GM19468 (cell line): Measurements from ENCODE around the gene EIF4G3.
"Not testable (repeated sequence)": the region's sequence is repeated elsewhere in the genome, so short reads cannot be mapped to it uniquely, and the experiment has no call there.

Experiments
- ATAC-seq: cut with Tn5 transposase; IDR thresholded peaks from one replicate; pipeline ENCODE4 v1.9.1; 2021; ENCODE audit warnings: mild to moderate bottlenecking, moderate library complexity, moderate number of reproducible peaks; ENCODE audit not compliant: unreplicated experiment; ENCODE audit errors: extremely low read depth

The EIF4G3 gene

DNA sequence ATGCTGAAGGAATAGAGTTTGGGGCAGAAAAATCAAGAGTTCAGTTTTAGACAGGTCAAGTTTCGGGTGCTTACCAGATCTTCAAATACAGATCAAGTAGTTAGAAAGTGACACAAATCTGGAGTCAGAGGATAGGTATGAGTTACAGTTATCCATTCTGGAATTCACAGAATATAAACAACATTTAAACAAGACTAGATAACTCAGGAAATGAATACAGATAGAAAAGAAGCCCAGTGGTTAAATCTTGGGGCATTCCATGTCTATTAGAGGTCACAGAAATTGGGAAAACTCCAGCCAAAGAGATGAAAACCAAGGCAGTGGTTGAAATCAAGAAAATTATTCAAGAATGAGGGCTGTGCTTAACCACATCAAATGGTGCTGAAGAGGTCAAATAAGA lies 202.6 kb downstream of the EIF4G3 start:
- no peak for ATAC-seq

DNA sequence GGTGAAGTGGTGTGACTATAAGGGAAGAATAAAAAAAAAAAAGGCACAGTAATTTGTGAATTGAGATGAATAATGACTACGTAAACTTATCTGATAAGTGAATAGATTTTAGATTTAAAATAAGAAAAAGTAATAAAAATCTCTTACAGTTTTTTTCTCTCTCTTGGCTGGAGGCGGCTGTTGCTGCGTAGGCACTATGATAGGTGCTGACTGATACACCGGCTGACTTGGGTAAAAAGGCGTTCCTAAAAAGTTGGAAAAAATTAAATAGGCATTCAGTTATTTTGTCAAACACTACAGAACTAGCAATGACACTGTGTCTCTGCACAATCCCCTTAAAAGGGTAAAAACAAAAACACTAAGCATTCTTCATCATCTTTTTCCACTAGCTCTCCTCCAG lies 203.8 kb downstream of the EIF4G3 start:
- ATAC-seq: no peak

DNA sequence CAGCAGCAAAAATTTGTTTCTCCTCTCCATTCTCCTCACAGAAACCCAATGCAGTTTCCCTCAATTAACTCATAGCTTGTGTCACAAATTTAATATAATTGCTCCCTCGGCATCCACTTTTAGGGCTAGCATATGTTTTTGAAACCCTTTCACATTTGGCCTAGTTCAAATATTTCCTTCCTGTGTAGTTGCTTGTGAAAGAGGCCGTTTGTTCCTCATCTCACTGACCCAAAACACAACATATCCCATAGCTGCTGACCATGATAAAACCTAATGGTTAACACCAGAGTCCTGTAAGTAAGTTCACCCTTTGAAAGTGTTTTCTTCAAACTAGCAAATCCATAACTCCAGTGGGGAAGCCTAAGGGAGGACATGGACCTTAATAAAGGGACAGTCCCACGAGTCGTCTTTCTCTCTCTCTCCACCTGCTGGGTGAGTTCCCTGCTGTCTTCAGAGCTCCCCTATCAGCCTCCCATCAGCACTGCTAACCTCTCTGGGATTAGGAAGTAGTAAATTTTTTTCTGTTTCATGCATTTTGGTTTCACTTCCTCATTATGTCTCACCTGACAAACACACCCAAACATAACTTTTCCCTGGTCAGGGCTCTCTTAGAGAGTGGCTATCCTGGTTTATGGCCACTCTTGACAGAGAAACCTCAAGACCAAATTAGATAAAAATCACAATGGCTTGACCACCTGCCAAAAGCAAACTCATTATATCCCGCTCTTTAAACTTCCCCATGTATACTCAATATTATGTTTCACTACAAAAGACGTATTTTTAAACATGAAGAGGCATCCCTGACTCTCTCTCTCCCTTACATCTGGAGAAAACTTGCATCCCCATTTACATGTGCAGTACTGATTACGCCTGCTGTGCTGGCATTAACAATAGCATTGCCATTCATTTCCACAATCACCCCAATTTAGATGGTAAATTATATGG lies 211.9 kb downstream of the EIF4G3 start:
- no peak for ATAC-seq

DNA sequence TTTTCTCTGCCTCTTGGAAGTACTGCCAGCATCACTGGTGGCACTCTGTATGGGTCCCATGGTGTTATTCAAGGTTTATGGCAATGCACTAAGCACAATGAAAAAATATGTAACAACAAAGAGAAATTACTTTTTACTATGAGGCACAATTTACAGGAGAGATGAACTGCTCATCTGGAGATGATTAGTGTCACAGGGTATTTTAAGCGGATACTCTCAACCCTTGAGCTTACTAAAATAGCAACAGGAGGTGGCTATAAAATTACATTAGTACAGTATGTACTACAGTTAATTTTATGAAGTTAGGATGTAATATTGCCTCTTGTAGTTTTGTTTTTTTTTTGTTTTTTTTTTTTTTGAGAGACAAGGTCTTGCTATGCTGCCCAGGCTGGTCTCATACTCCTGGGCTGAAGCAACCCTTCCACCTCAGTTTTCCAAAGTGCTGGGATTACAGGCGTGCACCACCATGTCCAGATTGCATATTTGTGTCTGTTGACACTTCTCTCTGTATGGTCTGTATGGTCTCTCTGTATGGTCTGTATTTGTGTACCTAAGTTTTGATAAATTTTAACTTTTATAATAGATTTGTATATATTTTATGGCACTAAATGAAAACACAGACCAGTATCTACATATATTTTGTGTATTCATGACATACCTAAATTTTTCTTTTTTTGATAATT lies 214.0 kb downstream of the EIF4G3 start:
- no peak for ATAC-seq

GRCh38 chr1:20958430-20958829 lies 218.3 kb downstream of the EIF4G3 start:
- no peak for ATAC-seq

- no peak for ATAC-seq
These were observed 220.4 kb downstream of the EIF4G3 start for GRCh38 chr1:20956272-20956671.

GRCh38 chr1:20950679-20951078 lies 226.0 kb downstream of the EIF4G3 start:
- no peak for ATAC-seq

GRCh38 chr1:20949871-20950590 lies 226.7 kb downstream of the EIF4G3 start:
- no peak for ATAC-seq

DNA sequence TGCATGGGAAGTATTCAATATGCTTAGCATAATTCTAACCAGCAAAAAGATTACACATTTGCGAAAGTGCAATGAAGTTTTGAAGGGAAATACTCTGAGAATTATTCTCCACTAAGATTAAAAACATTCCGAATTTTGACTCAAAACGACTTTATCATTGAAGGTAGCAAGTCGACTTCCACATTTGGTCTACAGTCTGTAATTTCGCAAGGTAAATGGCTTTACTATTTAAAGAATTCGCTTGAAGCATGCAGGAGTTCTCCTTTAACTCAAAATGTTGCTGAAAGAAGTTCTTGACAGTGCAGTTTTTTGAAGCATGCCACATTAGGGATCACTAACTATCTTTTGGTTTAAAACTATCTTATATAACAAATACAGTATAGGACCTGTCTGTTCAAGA lies 228.6 kb downstream of the EIF4G3 start:
- ATAC-seq: no peak

GRCh38 chr1:20947409-20947808 lies 229.3 kb downstream of the EIF4G3 start:
- ATAC-seq: no peak

GRCh38 chr1:20936621-20937020 lies 240.1 kb downstream of the EIF4G3 start:
- no peak for ATAC-seq

GRCh38 chr1:20936216-20936615 lies 240.5 kb downstream of the EIF4G3 start:
- no peak for ATAC-seq

DNA sequence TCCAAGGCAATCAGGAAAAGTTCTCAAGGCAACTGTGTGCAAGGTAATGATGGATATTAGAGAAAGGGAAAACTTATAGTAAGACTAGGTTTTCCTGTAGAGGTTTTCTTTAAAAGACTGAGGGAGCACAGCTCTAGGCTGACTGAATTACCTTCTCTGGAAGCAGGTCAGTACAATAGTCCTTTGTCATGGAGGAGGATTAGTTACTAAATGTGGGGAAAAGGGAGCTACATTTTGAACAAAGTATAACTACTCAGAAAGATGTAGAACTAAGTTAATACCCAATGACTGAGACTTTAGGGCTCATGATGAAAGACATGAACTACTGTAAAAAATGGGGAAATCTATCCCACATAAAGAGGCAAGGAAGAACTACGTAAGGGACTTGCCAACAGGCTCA lies 241.0 kb downstream of the EIF4G3 start:
- ATAC-seq: no peak

- ATAC-seq: no peak
These were observed 244.2 kb downstream of the EIF4G3 start for GRCh38 chr1:20932437-20932977.

GRCh38 chr1:20931930-20932436 lies 244.7 kb downstream of the EIF4G3 start:
- no peak for ATAC-seq

GRCh38 chr1:20930427-20930826 lies 246.3 kb downstream of the EIF4G3 start:
- no peak for ATAC-seq

DNA sequence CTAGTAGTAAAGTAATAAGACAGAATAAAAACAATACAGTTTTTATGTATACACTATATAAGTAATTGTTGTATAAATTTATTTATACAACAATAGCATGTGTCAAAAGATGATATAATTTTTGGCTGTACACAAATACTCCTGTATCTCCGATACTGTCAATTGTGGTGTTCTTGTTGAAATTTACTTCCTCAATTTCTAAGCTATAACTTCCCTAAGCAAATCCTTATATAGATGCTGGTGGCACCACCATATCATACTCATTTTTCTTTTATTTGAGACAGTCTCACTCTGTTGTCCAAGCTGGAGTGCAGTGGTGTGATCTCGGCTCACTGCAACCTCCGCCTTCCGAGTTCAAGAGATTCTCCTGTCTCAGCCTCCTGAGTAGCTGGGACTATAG lies 248.6 kb downstream of the EIF4G3 start:
- ATAC-seq: no peak

DNA sequence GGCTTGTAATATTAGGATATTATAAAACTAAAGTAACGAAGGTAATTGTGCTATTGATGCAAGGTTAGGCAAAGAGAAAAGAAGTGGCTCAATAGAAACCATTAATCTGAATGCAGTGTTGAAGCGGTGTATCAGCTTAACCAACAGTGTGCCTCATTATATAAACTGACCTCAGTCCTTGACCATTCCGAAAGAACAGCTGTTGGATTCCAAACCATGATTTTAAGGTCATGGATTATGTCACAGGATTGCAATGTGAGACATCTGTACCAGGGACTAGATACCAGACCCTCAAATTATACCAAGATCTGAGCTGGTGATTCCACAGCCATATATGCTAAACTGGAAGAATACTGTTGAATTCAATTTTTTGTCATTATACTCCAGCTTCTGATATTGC lies 255.4 kb downstream of the EIF4G3 start:
- ATAC-seq: no peak

GRCh38 chr1:20913242-20913641 lies 263.5 kb downstream of the EIF4G3 start:
- no peak for ATAC-seq

GRCh38 chr1:20907526-20907925 lies 269.2 kb downstream of the EIF4G3 start:
- not testable (repeated sequence) for ATAC-seq
